ENCODE data around the gene SSRP1. TPM values are rescaled to one million over a fixed set of nuclear protein-coding genes. Genes with fewer than 3 reads are reported as not detected.
"Not testable (repeated sequence)": the region's sequence is repeated elsewhere in the genome, so short reads cannot be mapped to it uniquely, and the experiment has no call there.

Gene SSRP1
- total and polyA plus RNA-seq, 8 donors: 20.5 to 61.9 (median 42.7) TPM

- H3K36me3 ChIP-seq: no peaks in the 10 kb centered on the region
- no peaks in the 10 kb centered on the region for H3K4me1 ChIP-seq
- 94% methylated on average over 3 of the region's 3 CpGs for WGBS, 2 donors
- no peak for FAIRE-seq
- DNase-seq: no peak
- no peaks in the 10 kb centered on the region for H3K27me3 ChIP-seq
- no peak overlapping the region for H3K27ac ChIP-seq
- intact Hi-C loops (cut with DNase I): no loop called here
- H3K9me3 ChIP-seq: no peaks in the 10 kb centered on the region
- no peak for ATAC-seq
- no peak overlapping the region for H3K4me3 ChIP-seq
- TF ChIP-seq CTCF (IDR thresholded peaks at IDR 0.05): no peak
Observed at GRCh38 chr11:57287884-57288283, 47.8 kb downstream of the SSRP1 start.

GRCh38 chr11:57283231-57283990 lies 52.3 kb downstream of the SSRP1 start:
- DNase-seq (no peak), FAIRE-seq (no peak), ATAC-seq (no peak)
- intact Hi-C loops (cut with DNase I): no loop called here
- no peak for TF ChIP-seq CTCF (IDR thresholded peaks at IDR 0.05)
- H3K4me3 ChIP-seq: no peak overlapping the region
- WGBS, 2 donors: 89 to 95% methylated on average over 2 of the region's 2 CpGs
- H3K27me3 ChIP-seq: no peaks in the 10 kb centered on the region
- no peaks in the 10 kb centered on the region for H3K9me3 ChIP-seq
- no peaks in the 10 kb centered on the region for H3K36me3 ChIP-seq
- H3K4me1 ChIP-seq: no peaks in the 10 kb centered on the region
- H3K27ac ChIP-seq: no peak overlapping the region

- H3K9me3 ChIP-seq; FAIRE-seq; DNase-seq; H3K4me3 ChIP-seq; H3K4me1 ChIP-seq; ATAC-seq; H3K36me3 ChIP-seq; H3K27ac ChIP-seq; H3K27me3 ChIP-seq; intact Hi-C loops (cut with DNase I): not testable (repeated sequence)
- 77 to 89% methylated on average over 6 of the region's 6 CpGs for WGBS, 2 donors
Observed at GRCh38 chr11:57281546-57281945, 54.1 kb downstream of the SSRP1 start.

GRCh38 chr11:57279116-57279515 lies 56.6 kb downstream of the SSRP1 start:
- H3K4me1 ChIP-seq: peaks cover 0 to 8% (median 0%) of the 10 kb centered on the region in 3 donors
- no peaks in the 10 kb centered on the region for H3K27me3 ChIP-seq
- no peak overlapping the region for H3K4me3 ChIP-seq
- no peaks in the 10 kb centered on the region for H3K36me3 ChIP-seq
- no peaks in the 10 kb centered on the region for H3K9me3 ChIP-seq
- WGBS, 2 donors: 69 to 79% methylated on average over 5 of the region's 5 CpGs
- FAIRE-seq: no peak
- DNase-seq: no peak
- no peak for TF ChIP-seq CTCF (IDR thresholded peaks at IDR 0.05)
- H3K27ac ChIP-seq: no peak overlapping the region
- no peak for ATAC-seq
- intact Hi-C loops (cut with DNase I): no loop called here

- WGBS, 2 donors: 75 to 76% methylated on average over 7 of the region's 7 CpGs
- no peak for DNase-seq
- no peak for TF ChIP-seq CTCF (IDR thresholded peaks at IDR 0.05)
- no peak overlapping the region for H3K27ac ChIP-seq
- ATAC-seq: no peak
- H3K36me3 ChIP-seq: no peaks in the 10 kb centered on the region
- intact Hi-C loops (cut with DNase I): no loop called here
- no peaks in the 10 kb centered on the region for H3K9me3 ChIP-seq
- H3K4me3 ChIP-seq: no peak overlapping the region
- no peaks in the 10 kb centered on the region for H3K27me3 ChIP-seq
- H3K4me1 ChIP-seq: peaks cover 0 to 8% (median 0%) of the 10 kb centered on the region in 3 donors
- FAIRE-seq: no peak
Observed at GRCh38 chr11:57278721-57279095, 57.0 kb downstream of the SSRP1 start.

Data from pancreas (tissue), 10 donors.